Activated CD8-positive, alpha-beta memory T cell treated with anti-CD3 and anti-CD28 coated beads, Interleukin-2, amount 10 ng/mL, durations not matched to agents 7 days and 5 days (primary cell): Measurements from ENCODE around the gene BCL3. TPM values are rescaled to one million over a fixed set of nuclear protein-coding genes. Genes with fewer than 3 reads are reported as not detected.
"Not testable (repeated sequence)": the region's sequence is repeated elsewhere in the genome, so short reads cannot be mapped to it uniquely, and the experiment has no call there.

Experiments used
- ATAC-seq: fragments of 150-1000 bp; cut with Tn5 transposase; one replicate; pipeline ENCODE4 v1.10.0; 2021; ENCODE audit warnings: moderate library complexity
- CTCF ChIA-PET: fragments of 350-600 bp; sonication (Branson Sonifier 250); formaldehyde crosslinking; loops from one replicate; lab custom pipeline; 2021; ENCODE audit warnings: antibody characterized with exemption; lab: Charles Lee
- DNase-seq: peaks from one replicate; pipeline ENCODE4 v3.0.0-alpha.2; 2020
- H3K27ac Mint-ChIP-seq: one replicate; pipeline ENCODE4 v1.8.0; 2021; ENCODE audit warnings: mild to moderate bottlenecking, mixed read lengths
- H3K27me3 Mint-ChIP-seq: one replicate; pipeline ENCODE4 v1.8.0; 2021; ENCODE audit warnings: mixed read lengths
- H3K36me3 Mint-ChIP-seq: one replicate; pipeline ENCODE4 v1.8.0; 2021; ENCODE audit warnings: mild to moderate bottlenecking, mixed read lengths
- H3K4me1 Mint-ChIP-seq: one replicate; pipeline ENCODE4 v1.8.0; 2021; ENCODE audit warnings: mixed read lengths
- H3K4me3 Mint-ChIP-seq: one replicate; pipeline ENCODE4 v1.8.0; 2021; ENCODE audit warnings: mild to moderate bottlenecking, moderate library complexity, mixed read lengths
- H3K9me3 Mint-ChIP-seq: one replicate; pipeline ENCODE4 v1.8.0; 2022; ENCODE audit warnings: low read depth, mixed read lengths
- total RNA-seq, 2 experiments: library from RNA; stranded (reverse); gene quantifications; one replicate each; pipeline ENCODE4 v1.2.3, GENCODE V29; 2021

BCL3 gene
- total RNA-seq: 10 to 100 TPM; 56.3 to 60.3 TPM

GRCh38 chr19:44748426-44749254 lies at the start of gene BCL3:
Gene BCL3 (plus strand): TSS chr19:44748708. CDS start chr19:44748791, 83 bp downstream.
- H3K27me3 Mint-ChIP-seq: peaks cover 3% of the 10 kb centered on the region
- H3K27ac Mint-ChIP-seq: peak within 1 kb of the TSS; percentile 96
- H3K4me3 Mint-ChIP-seq: peak within 1 kb of the TSS; percentile 96
- ATAC-seq (peak; percentile 52), DNase-seq (peak; percentile 82)
- peaks cover 41% of the 10 kb centered on the region for H3K36me3 Mint-ChIP-seq
- H3K4me1 Mint-ChIP-seq: peaks cover 59% of the 10 kb centered on the region
- CTCF ChIA-PET: interaction anchor here (0.8 to 1.0 kb wide), 3 partner anchors 9 to 25 kb away, joined by 3 to 5 read pairs (median 4); no protein-coding TSS in a partner anchor
- H3K9me3 Mint-ChIP-seq: no peaks in the 10 kb centered on the region

- no peak for ATAC-seq
- H3K4me3 Mint-ChIP-seq: no peak overlapping the region
- no peaks in the 10 kb centered on the region for H3K9me3 Mint-ChIP-seq
- CTCF ChIA-PET: interaction anchor here (1.9 kb wide), 1 partner anchor 71 kb away, joined by 7 read pairs; no protein-coding TSS in a partner anchor
- no peak for DNase-seq
- no peaks in the 10 kb centered on the region for H3K4me1 Mint-ChIP-seq
- no peaks in the 10 kb centered on the region for H3K36me3 Mint-ChIP-seq
- H3K27ac Mint-ChIP-seq: no peak overlapping the region
- peaks cover 41% of the 10 kb centered on the region for H3K27me3 Mint-ChIP-seq
These were observed 48.0 kb upstream of the BCL3 start for GRCh38 chr19:44700547-44700946.

GRCh38 chr19:44701228-44701627 lies 47.3 kb upstream of the BCL3 start:
- no peak overlapping the region for H3K27ac Mint-ChIP-seq
- ATAC-seq (no peak), DNase-seq (no peak)
- H3K36me3 Mint-ChIP-seq: no peaks in the 10 kb centered on the region
- no peaks in the 10 kb centered on the region for H3K9me3 Mint-ChIP-seq
- no peaks in the 10 kb centered on the region for H3K4me1 Mint-ChIP-seq
- H3K27me3 Mint-ChIP-seq: peaks cover 37% of the 10 kb centered on the region
- no peak overlapping the region for H3K4me3 Mint-ChIP-seq
- CTCF ChIA-PET: interaction anchor here (2.2 kb wide), 1 partner anchor 22 kb away, joined by 7 read pairs; no protein-coding TSS in a partner anchor

GRCh38 chr19:44702551-44703176 lies 45.8 kb upstream of the BCL3 start:
- Mint-ChIP-seq H3K27ac (no peak overlapping the region), H3K36me3 (no peaks in the 10 kb centered on the region), H3K27me3 (peaks cover 26% of the 10 kb centered on the region), H3K4me1 (no peaks in the 10 kb centered on the region), H3K4me3 (no peak overlapping the region), H3K9me3 (no peaks in the 10 kb centered on the region)
- no peak for DNase-seq
- CTCF ChIA-PET: interaction anchor here (1.3 to 2.2 kb wide), 3 partner anchors 8 to 68 kb away, joined by 3 to 7 read pairs (median 5); no protein-coding TSS in a partner anchor
- ATAC-seq: no peak

- Mint-ChIP-seq H3K4me3 (no peak overlapping the region), H3K27ac (no peak overlapping the region), H3K27me3 (peaks cover 19% of the 10 kb centered on the region), H3K9me3 (no peaks in the 10 kb centered on the region), H3K4me1 (no peaks in the 10 kb centered on the region), H3K36me3 (no peaks in the 10 kb centered on the region)
- DNase-seq (no peak), ATAC-seq (no peak)
- CTCF ChIA-PET: interaction anchor here (1.3 to 2.2 kb wide), 3 partner anchors 9 to 67 kb away, joined by 3 to 7 read pairs (median 5); no protein-coding TSS in a partner anchor
These were observed 45.0 kb upstream of the BCL3 start for GRCh38 chr19:44703336-44704078.

GRCh38 chr19:44704982-44705381 lies 43.5 kb upstream of the BCL3 start:
- Mint-ChIP-seq H3K36me3 (no peaks in the 10 kb centered on the region), H3K4me3 (no peak overlapping the region), H3K27me3 (peaks cover 14% of the 10 kb centered on the region), H3K27ac (no peak overlapping the region), H3K4me1 (peaks cover 1% of the 10 kb centered on the region), H3K9me3 (no peaks in the 10 kb centered on the region)
- CTCF ChIA-PET: interaction anchor here (1.1 kb wide), 1 partner anchor 15 kb away, joined by 3 read pairs; no protein-coding TSS in a partner anchor
- DNase-seq (no peak), ATAC-seq (no peak)

GRCh38 chr19:44705502-44706010 lies 43.0 kb upstream of the BCL3 start:
- Mint-ChIP-seq H3K27ac (no peak overlapping the region), H3K9me3 (no peaks in the 10 kb centered on the region), H3K36me3 (no peaks in the 10 kb centered on the region), H3K27me3 (peaks cover 14% of the 10 kb centered on the region), H3K4me1 (peaks cover 6% of the 10 kb centered on the region), H3K4me3 (no peak overlapping the region)
- DNase-seq: no peak
- ATAC-seq: no peak
- CTCF ChIA-PET: interaction anchor here (1.1 kb wide), 1 partner anchor 15 kb away, joined by 3 read pairs; no protein-coding TSS in a partner anchor

GRCh38 chr19:44706506-44707236 lies 41.8 kb upstream of the BCL3 start:
- Mint-ChIP-seq H3K4me1 (peaks cover 8% of the 10 kb centered on the region), H3K4me3 (no peak overlapping the region), H3K27ac (no peak overlapping the region), H3K27me3 (peaks cover 14% of the 10 kb centered on the region), H3K9me3 (no peaks in the 10 kb centered on the region), H3K36me3 (no peaks in the 10 kb centered on the region)
- ATAC-seq (no peak), DNase-seq (no peak)
- CTCF ChIA-PET: interaction anchor here (0.6 to 1.3 kb wide), 2 partner anchors 17 to 69 kb away, joined by 3 read pairs; no protein-coding TSS in a partner anchor

- ATAC-seq (no peak), DNase-seq (no peak)
- Mint-ChIP-seq H3K4me3 (no peak overlapping the region), H3K9me3 (no peaks in the 10 kb centered on the region), H3K27me3 (peaks cover 14% of the 10 kb centered on the region), H3K36me3 (no peaks in the 10 kb centered on the region), H3K27ac (no peak overlapping the region), H3K4me1 (peaks cover 8% of the 10 kb centered on the region)
- CTCF ChIA-PET: interaction anchor here (1.3 kb wide), 1 partner anchor 16 kb away, joined by 3 read pairs; no protein-coding TSS in a partner anchor
These were observed 40.7 kb upstream of the BCL3 start for GRCh38 chr19:44707794-44708193.

- no peak for DNase-seq
- peaks cover 8% of the 10 kb centered on the region for H3K4me1 Mint-ChIP-seq
- CTCF ChIA-PET: interaction anchor here (1.2 to 1.6 kb wide), 3 partner anchors 14 to 19 kb away, joined by 3 to 6 read pairs (median 3); no protein-coding TSS in a partner anchor
- H3K9me3 Mint-ChIP-seq: no peaks in the 10 kb centered on the region
- H3K27ac Mint-ChIP-seq: no peak overlapping the region
- no peaks in the 10 kb centered on the region for H3K36me3 Mint-ChIP-seq
- H3K4me3 Mint-ChIP-seq: no peak overlapping the region
- ATAC-seq: no peak
- H3K27me3 Mint-ChIP-seq: peaks cover 19% of the 10 kb centered on the region
These were observed 39.6 kb upstream of the BCL3 start for GRCh38 chr19:44708940-44709339.

GRCh38 chr19:44709434-44710266 lies 38.9 kb upstream of the BCL3 start:
- H3K36me3 Mint-ChIP-seq, ATAC-seq, H3K9me3 Mint-ChIP-seq, H3K27ac Mint-ChIP-seq, H3K4me1 Mint-ChIP-seq, H3K4me3 Mint-ChIP-seq, DNase-seq: not testable (repeated sequence)
- peaks cover 20% of the 10 kb centered on the region for H3K27me3 Mint-ChIP-seq
- CTCF ChIA-PET: interaction anchor here (1.2 to 1.6 kb wide), 4 partner anchors 13 to 22 kb away, joined by 3 to 6 read pairs (median 3); no protein-coding TSS in a partner anchor
